Coronary artery (tissue), 2 donors: ENCODE measurements around the gene FOXP1.

Source experiments
- DNase-seq: peaks from one replicate; pipeline ENCODE4 v3.0.0-alpha.2; 2017; ENCODE audit warnings: low spot score
- H3K27ac ChIP-seq, 2 donors: fragments of 200-600 bp; sonication (generic); one replicate each; pipeline ENCODE4 v1.5.1; 2016 to 2019
- H3K4me3 ChIP-seq: fragments of 200-600 bp; sonication (generic); 2 replicates; pipeline ENCODE4 v1.5.1; 2016; ENCODE audit warnings: mild to moderate bottlenecking, moderate library complexity
- TF ChIP-seq, protein P1 (sequence below): fragments of 200-600 bp; sonication (generic); IDR thresholded peaks from one replicate; pipeline ENCODE4 v1.5.1; 2019; ENCODE audit warnings: antibody characterized with exemption

Gene FOXP1

GRCh38 chr3:70999730-71000129 is 583.8 kb downstream of the FOXP1 start:
- TF ChIP-seq, protein P1, sequence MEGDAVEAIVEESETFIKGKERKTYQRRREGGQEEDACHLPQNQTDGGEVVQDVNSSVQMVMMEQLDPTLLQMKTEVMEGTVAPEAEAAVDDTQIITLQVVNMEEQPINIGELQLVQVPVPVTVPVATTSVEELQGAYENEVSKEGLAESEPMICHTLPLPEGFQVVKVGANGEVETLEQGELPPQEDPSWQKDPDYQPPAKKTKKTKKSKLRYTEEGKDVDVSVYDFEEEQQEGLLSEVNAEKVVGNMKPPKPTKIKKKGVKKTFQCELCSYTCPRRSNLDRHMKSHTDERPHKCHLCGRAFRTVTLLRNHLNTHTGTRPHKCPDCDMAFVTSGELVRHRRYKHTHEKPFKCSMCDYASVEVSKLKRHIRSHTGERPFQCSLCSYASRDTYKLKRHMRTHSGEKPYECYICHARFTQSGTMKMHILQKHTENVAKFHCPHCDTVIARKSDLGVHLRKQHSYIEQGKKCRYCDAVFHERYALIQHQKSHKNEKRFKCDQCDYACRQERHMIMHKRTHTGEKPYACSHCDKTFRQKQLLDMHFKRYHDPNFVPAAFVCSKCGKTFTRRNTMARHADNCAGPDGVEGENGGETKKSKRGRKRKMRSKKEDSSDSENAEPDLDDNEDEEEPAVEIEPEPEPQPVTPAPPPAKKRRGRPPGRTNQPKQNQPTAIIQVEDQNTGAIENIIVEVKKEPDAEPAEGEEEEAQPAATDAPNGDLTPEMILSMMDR = no peak
- H3K27ac ChIP-seq = peak overlapping the region in 1 of 2 donors; percentile 26
- H3K4me3 ChIP-seq = no peak overlapping the region
- DNase-seq = no peak

DNA sequence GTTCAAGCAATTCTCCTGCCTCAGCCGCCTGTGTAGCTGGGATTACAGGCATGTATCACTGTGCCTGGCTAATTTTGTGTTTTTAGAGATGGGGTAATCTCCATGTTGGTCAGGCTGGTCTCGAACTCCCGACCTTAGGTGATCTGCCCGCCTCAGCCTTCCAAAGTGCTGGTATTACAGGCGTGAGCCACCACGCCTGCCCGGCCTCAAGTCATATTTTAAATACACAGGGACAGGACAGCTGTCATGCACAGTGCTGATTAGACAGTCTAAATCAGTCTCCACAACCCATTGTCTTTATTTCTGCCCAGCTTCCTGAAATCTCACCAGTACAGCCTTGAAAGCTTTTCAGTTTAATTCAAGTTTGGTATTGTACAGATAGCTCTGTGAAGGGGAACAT is 587.4 kb downstream of the FOXP1 start:
- DNase-seq = no peak
- TF ChIP-seq, protein P1 = no peak
- H3K4me3 ChIP-seq = no peak overlapping the region
- no peak overlapping the region for H3K27ac ChIP-seq

DNA sequence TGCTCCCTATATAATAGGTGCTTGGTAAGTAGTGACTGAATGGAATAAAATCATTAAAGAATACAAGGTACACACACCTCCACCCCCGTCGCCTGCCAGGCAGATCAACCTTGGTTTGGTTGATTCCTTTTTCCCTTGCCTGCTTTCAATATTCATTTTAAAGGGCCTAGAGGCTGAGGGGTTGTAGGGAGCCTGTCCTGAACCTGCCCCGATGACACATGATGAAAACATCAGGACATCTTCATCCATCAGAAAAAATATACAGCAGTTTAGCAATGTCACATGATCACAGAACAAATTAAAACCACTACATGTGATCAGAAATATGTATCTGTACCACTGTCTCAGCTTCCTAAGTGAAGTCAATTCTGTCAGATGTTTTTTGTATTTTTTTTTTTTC is 588.9 kb downstream of the FOXP1 start:
- TF ChIP-seq, protein P1 = no peak
- H3K27ac ChIP-seq = peak overlapping the region in 1 of 2 donors; percentile 2

GRCh38 chr3:70992562-70993204 is 590.8 kb downstream of the FOXP1 start:
- Histone ChIP-seq H3K27ac (peak overlapping the region in 1 of 2 donors; percentile 53), H3K4me3 (no peak overlapping the region)
- DNase-seq = no peak
- TF ChIP-seq, protein P1 = no peak

More for the DNA sequence above, 588.9 kb downstream of the FOXP1 start:
- DNase-seq = no peak
- H3K4me3 ChIP-seq = no peak overlapping the region

GRCh38 chr3:70992131-70992530 is 591.4 kb downstream of the FOXP1 start:
- Histone ChIP-seq H3K4me3 (no peak overlapping the region), H3K27ac (peak overlapping the region in 1 of 2 donors; percentile 53)
- no peak for DNase-seq
- TF ChIP-seq, protein P1 = no peak

DNA sequence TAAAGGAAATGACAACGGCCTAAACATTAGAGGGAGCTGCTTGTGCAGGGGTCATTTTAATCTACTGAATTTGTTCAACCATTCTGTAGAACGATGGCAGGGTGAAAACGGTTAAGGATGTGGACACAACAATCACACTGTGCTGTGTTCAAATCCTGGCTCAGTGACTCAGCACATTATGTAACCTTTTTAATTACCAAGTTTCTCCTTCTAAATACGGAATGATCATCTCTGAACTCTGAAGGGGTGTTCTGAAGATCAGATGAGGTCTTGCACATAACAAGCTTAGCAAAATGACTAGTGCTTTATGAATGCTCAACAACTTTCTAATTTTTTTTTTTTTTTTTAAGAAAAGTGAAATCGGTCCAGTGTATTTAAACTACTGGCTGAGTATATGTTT is 592.8 kb downstream of the FOXP1 start:
- TF ChIP-seq, protein P1 = no peak
- H3K4me3 ChIP-seq = no peak overlapping the region
- DNase-seq = no peak
- peak overlapping the region; percentile 7 to 37 for H3K27ac ChIP-seq

GRCh38 chr3:70990185-70990584 is 593.3 kb downstream of the FOXP1 start:
- no peak overlapping the region for H3K4me3 ChIP-seq
- TF ChIP-seq, protein P1 = no peak
- no peak for DNase-seq
- peak overlapping the region in 1 of 2 donors; percentile 67 for H3K27ac ChIP-seq
